ENCODE results near the gene NUSAP1. TPM values are rescaled to one million over a fixed set of nuclear protein-coding genes. Genes with fewer than 3 reads are reported as not detected.

The NUSAP1 gene
- total RNA-seq, 6 donors from 2014 or later: 6.8 to 22.0 (median 8.3) TPM

GRCh38 chr15:41411031-41411430 lies 78.3 kb downstream of the NUSAP1 start:
- peaks cover 0 to 7% (median 6%) of the 10 kb centered on the region in 4 donors for H3K4me1 ChIP-seq
- TF ChIP-seq POLR2AphosphoS5 (IDR thresholded peaks at IDR 0.05): no peak
- TF ChIP-seq CTCF (IDR thresholded peaks at IDR 0.05): no peak
- TF ChIP-seq EP300 (IDR thresholded peaks at IDR 0.05): no peak
- TF ChIP-seq POLR2A (IDR thresholded peaks at IDR 0.05): no peak
- H3K36me3 ChIP-seq: no peaks in the 10 kb centered on the region
- no peak overlapping the region for H3K27ac ChIP-seq
- no peak overlapping the region for H3K4me3 ChIP-seq
- H3K9me3 ChIP-seq: no peaks in the 10 kb centered on the region
- no peaks in the 10 kb centered on the region for H3K27me3 ChIP-seq
- DNase-seq (no peak), ATAC-seq (ENCODE audit: low FRiP score in 2 of 2) (no peak)
- WGBS, 2 donors: 73 to 85% methylated on average over 2 of the region's 2 CpGs

- ATAC-seq (ENCODE audit: low FRiP score in 2 of 2): no peak
- Histone ChIP-seq H3K9me3 (no peaks in the 10 kb centered on the region), H3K27me3 (no peaks in the 10 kb centered on the region), H3K27ac (no peak overlapping the region), H3K36me3 (no peaks in the 10 kb centered on the region), H3K4me1 (peaks cover 0 to 11% (median 9%) of the 10 kb centered on the region in 4 donors), H3K4me3 (no peak overlapping the region)
- WGBS, 2 donors: 80 to 89% methylated on average over 3 of the region's 3 CpGs
- DNase-seq: no peak
- TF ChIP-seq POLR2AphosphoS5 (IDR thresholded peaks at IDR 0.05): no peak
- TF ChIP-seq CTCF (IDR thresholded peaks at IDR 0.05): no peak
- no peak for TF ChIP-seq POLR2A (IDR thresholded peaks at IDR 0.05)
- no peak for TF ChIP-seq EP300 (IDR thresholded peaks at IDR 0.05)
These were observed 78.8 kb downstream of the NUSAP1 start for GRCh38 chr15:41411441-41411840.

- Histone ChIP-seq H3K27me3 (no peaks in the 10 kb centered on the region), H3K27ac (peak overlapping the region; percentile 87 to 96 (median 92)), H3K4me1 (peaks cover 10 to 37% (median 22%) of the 10 kb centered on the region in 4 donors), H3K4me3 (peak overlapping the region; percentile 28 to 99 (median 94)), H3K36me3 (no peaks in the 10 kb centered on the region), H3K9me3 (no peaks in the 10 kb centered on the region)
- ATAC-seq (ENCODE audit: low FRiP score in 2 of 2) (peak; percentile 3 to 34), DNase-seq (no peak)
- TF ChIP-seq POLR2AphosphoS5 (IDR thresholded peaks at IDR 0.05) (no peak), CTCF (IDR thresholded peaks at IDR 0.05) (no peak), EP300 (IDR thresholded peaks at IDR 0.05) (no peak), POLR2A (IDR thresholded peaks at IDR 0.05) (no peak)
- WGBS, 2 donors: 34 to 36% methylated on average over 20 of the region's 20 CpGs
These were observed 83.6 kb downstream of the NUSAP1 start for GRCh38 chr15:41416128-41416741.

DNA sequence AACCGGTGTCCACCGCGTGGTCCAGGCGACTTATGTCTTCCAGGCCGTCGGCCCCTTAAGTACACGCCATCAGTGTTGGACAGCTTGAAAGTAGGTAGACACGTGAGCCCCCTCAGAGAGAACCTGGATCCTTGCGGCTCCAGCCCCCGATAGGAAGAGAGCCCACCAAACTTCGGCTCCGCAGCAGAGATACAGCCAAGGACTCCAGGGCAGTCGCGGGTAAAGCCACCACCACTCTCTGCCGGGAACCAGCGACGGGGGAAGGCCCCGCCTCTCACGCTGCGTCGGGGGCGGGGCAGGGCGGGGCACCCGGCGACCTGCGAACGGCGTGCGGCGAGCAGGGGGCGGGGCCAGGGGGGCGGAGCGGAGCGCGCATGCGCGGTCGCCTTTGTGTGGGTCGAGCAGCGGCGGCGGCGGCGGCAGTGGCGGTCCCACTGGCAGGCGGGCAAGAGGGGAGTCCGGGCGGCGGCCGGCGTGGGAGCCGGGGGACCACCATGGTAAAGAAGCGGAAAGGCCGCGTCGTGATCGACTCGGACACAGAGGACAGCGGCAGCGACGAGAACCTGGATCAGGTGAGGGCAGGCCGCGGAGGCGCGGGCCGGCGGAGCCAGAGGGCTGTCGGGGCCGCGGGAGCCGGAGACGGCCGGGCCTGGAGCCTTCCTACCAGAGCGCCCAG lies 84.2 kb downstream of the NUSAP1 start, which contains the start of gene RTF1:
Gene RTF1, plus strand, starts transcription at position 354 of the 676 bp plus-strand sequence. Its CDS starts 21 bp downstream, at position 375.
- 0 to 1% methylated on average over 20 to 59 of the region's 74 CpGs for WGBS, 2 donors
- H3K4me1 ChIP-seq: peaks cover 10 to 40% (median 22%) of the 10 kb centered on the region in 4 donors

More for the DNA sequence above, 84.2 kb downstream of the NUSAP1 start, which contains the start of gene RTF1:
- Histone ChIP-seq H3K9me3 (no peaks in the 10 kb centered on the region), H3K4me3 (peak within 1 kb of the TSS; percentile 74 to 99 (median 94)), H3K27me3 (no peaks in the 10 kb centered on the region), H3K36me3 (no peaks in the 10 kb centered on the region), H3K27ac (peak within 1 kb of the TSS; percentile 87 to 96 (median 92))
- peak; percentile 98 for ATAC-seq (ENCODE audit: low FRiP score in 2 of 2)
- TF ChIP-seq POLR2AphosphoS5 (IDR thresholded peaks at IDR 0.05) (peak; percentile 71 to 88), POLR2A (IDR thresholded peaks at IDR 0.05) (peak in 3 of 4 donors; percentile 73 to 89 (median 87)), EP300 (IDR thresholded peaks at IDR 0.05) (no peak), CTCF (IDR thresholded peaks at IDR 0.05) (no peak)
- DNase-seq: peak; percentile 95 to 100

Data from upper lobe of left lung (tissue), 6 donors.